SK-N-SH (cell line): ENCODE measurements around the gene SPINK4. TPM values are rescaled to one million over a fixed set of nuclear protein-coding genes. Genes with fewer than 3 reads are reported as not detected.

Experiments
- CTCF ChIA-PET: fragments of 300-600, 350-600 bp; formaldehyde crosslinking; extraction: SDS; loops from one replicate; lab custom pipeline; 2021; lab: Yijun Ruan, JAX
- POLR2A ChIA-PET: fragments of 350-600 bp; sonication (Branson Sonifier 250); formaldehyde crosslinking; extraction: SDS; loops from one replicate; lab custom pipeline; 2020; ENCODE audit warnings: antibody characterized with exemption, inconsistent platforms; lab: Yijun Ruan, JAX
- DNase-seq: peaks from one replicate; pipeline ENCODE4 v3.0.0; 2012
- H2AFZ ChIP-seq: fragments of 200-600 bp; sonication (generic); 2 replicates; pipeline ENCODE4 v1.8.1; 2016; ENCODE audit warnings: antibody characterized with exemption, mild to moderate bottlenecking, low read depth
- H3F3A ChIP-seq: fragments of 200-600 bp; sonication (generic); replicated peaks from 2 replicates; pipeline ENCODE3; 2016; ENCODE audit warnings: antibody characterized with exemption, mild to moderate bottlenecking; ENCODE audit not compliant: insufficient read depth
- H3K27ac ChIP-seq, 2 experiments: fragments of 200-500 bp in 1 of 2; fragments of 200-600 bp in 1 of 2; sonication (Bioruptor generic) in 1 of 2; sonication (generic), shearing (Covaris generic) in 1 of 2; 2 replicates each; pipeline versions ENCODE4 v1.5.1 to v1.6.1; 2014 to 2016; ENCODE audit warnings: low read depth in 2 of 2, inconsistent platforms in 1 of 2, low read length in 1 of 2, mild to moderate bottlenecking in 1 of 2, mixed read lengths in 1 of 2
- H3K27me3 ChIP-seq: fragments of 200-600 bp; sonication (generic), shearing (Covaris generic); 2 replicates; pipeline ENCODE4 v1.6.1; 2016; ENCODE audit warnings: mixed run types; ENCODE audit not compliant: insufficient read depth
- H3K36me3 ChIP-seq, 2 experiments: fragments of 200-500 bp in 1 of 2; fragments of 200-600 bp in 1 of 2; sonication (Bioruptor generic) in 1 of 2; sonication (generic) in 1 of 2; replicated peaks in 1 of 2; 2 replicates each; pipeline versions ENCODE3 to v1.5.1; 2014 to 2016; ENCODE audit warnings: low read length in 1 of 2, mild to moderate bottlenecking in 1 of 2; ENCODE audit not compliant: insufficient read depth in 2 of 2, control insufficient read depth in 1 of 2
- H3K4me1 ChIP-seq, 2 experiments: fragments of 200-500 bp in 1 of 2; fragments of 200-600 bp in 1 of 2; sonication (Bioruptor generic) in 1 of 2; sonication (generic), shearing (Covaris generic) in 1 of 2; 2 replicates each; pipeline versions ENCODE4 v1.5.1 to v1.6.1; 2014 to 2016; ENCODE audit warnings: low read depth in 1 of 2, low read length in 1 of 2, mixed run types in 1 of 2; ENCODE audit not compliant: insufficient read depth in 2 of 2, control insufficient read depth in 1 of 2
- H3K4me2 ChIP-seq: fragments of 200-600 bp; sonication (generic), shearing (Covaris generic); 2 replicates; pipeline ENCODE4 v1.6.1; 2017; ENCODE audit warnings: mixed run types
- H3K4me3 ChIP-seq, 2 experiments: fragments of 200-500 bp in 1 of 2; fragments of 200-600 bp in 1 of 2; sonication (Bioruptor generic) in 1 of 2; sonication (generic), shearing (Covaris generic) in 1 of 2; 2 replicates each; pipeline versions ENCODE4 v1.5.1 to v1.8.1; 2014 to 2016; ENCODE audit warnings: low read depth in 2 of 2, inconsistent platforms in 1 of 2, low read length in 1 of 2, mild to moderate bottlenecking in 1 of 2, mixed read lengths in 1 of 2, moderate library complexity in 1 of 2
- H3K79me2 ChIP-seq: fragments of 200-600 bp; sonication (generic); 2 replicates; pipeline ENCODE4 v1.8.1; 2017; ENCODE audit warnings: mild to moderate bottlenecking; ENCODE audit not compliant: insufficient read depth
- H3K9ac ChIP-seq: fragments of 200-600 bp; sonication (generic); 2 replicates; pipeline ENCODE4 v1.6.1; 2017; ENCODE audit warnings: mixed run types
- H3K9me2 ChIP-seq: fragments of 200-600 bp; sonication (generic); 2 replicates; pipeline ENCODE4 v1.6.1; 2017; ENCODE audit warnings: mixed run types
- H3K9me3 ChIP-seq: fragments of 200-600 bp; sonication (generic); 2 replicates; pipeline ENCODE4 v1.6.1; 2017; ENCODE audit warnings: mixed run types, mild to moderate bottlenecking, moderate library complexity
- H4K20me1 ChIP-seq: fragments of 200-600 bp; sonication (generic); 2 replicates; pipeline ENCODE4 v1.6.1; 2017; ENCODE audit warnings: mild to moderate bottlenecking, mixed run types; ENCODE audit not compliant: insufficient read depth
- ELF1 ChIP-seq: IDR thresholded peaks from 2 replicates; pipeline ENCODE4 v1.4.0; 2012
- EZH2phosphoT487 ChIP-seq: fragments of 200-600 bp; sonication (generic); IDR thresholded peaks from 2 replicates; pipeline ENCODE4 v1.6.1; 2017; ENCODE audit warnings: low read depth, mixed run types, mild to moderate bottlenecking, antibody characterized with exemption, moderate library complexity, borderline replicate concordance
- FOXJ3 ChIP-seq: sonication (generic); formaldehyde crosslinking; IDR thresholded peaks from 2 replicates; pipeline ENCODE4 v1.5.1; 2020; ENCODE audit warnings: mild to moderate bottlenecking, missing genetic modification reagents
- GATA2 ChIP-seq: sonication (generic); formaldehyde crosslinking; IDR thresholded peaks from 2 replicates; pipeline ENCODE4 v1.5.0; 2020; ENCODE audit warnings: mild to moderate bottlenecking, missing genetic modification reagents
- JUND ChIP-seq: IDR thresholded peaks from 2 replicates; pipeline ENCODE4 v1.4.0; 2012
- MEF2A ChIP-seq: IDR thresholded peaks from 2 replicates; pipeline ENCODE4 v1.4.0; 2012; ENCODE audit warnings: low read depth, borderline replicate concordance
- MXI1 ChIP-seq: IDR thresholded peaks from 2 replicates; pipeline ENCODE4 v1.6.1; 2012; ENCODE audit warnings: mild to moderate bottlenecking, low read depth, low read length, improper control_type of control experiment
- NFIC ChIP-seq: IDR thresholded peaks from 2 replicates; pipeline ENCODE4 v1.4.0; 2012; ENCODE audit warnings: borderline replicate concordance
- NRF1 ChIP-seq: IDR thresholded peaks from 2 replicates; pipeline ENCODE4 v1.6.1; 2012; ENCODE audit warnings: low read depth, mild to moderate bottlenecking, low read length
- RAD21 ChIP-seq: IDR thresholded peaks from 2 replicates; pipeline ENCODE4 v1.6.1; 2012; ENCODE audit warnings: mild to moderate bottlenecking, low read length
- RCOR1 ChIP-seq: fragments of 150-350 bp; IDR thresholded peaks from 2 replicates; pipeline ENCODE4 v1.6.1; 2017; ENCODE audit warnings: antibody characterized with exemption, low read length
- RFX5 ChIP-seq: IDR thresholded peaks from 2 replicates; pipeline ENCODE4 v1.6.1; 2012; ENCODE audit warnings: mild to moderate bottlenecking, improper control_type of control experiment, low read length
- SMC3 ChIP-seq: IDR thresholded peaks from 2 replicates; pipeline ENCODE4 v1.6.1; 2012; ENCODE audit warnings: low read depth, low read length, improper control_type of control experiment
- WGBS: methylation state at CpG from one replicate; pipeline ENCODE4 v1.1.6; 2017; ENCODE audit warnings: low lambda C conversion rate; 5-methylcytosine and 5-hydroxymethylcytosine counted together
- polyA plus RNA-seq, 3 experiments: library from polyadenylated mRNA; depleted of rRNA; stranded (reverse); fragments of >200 nt; gene quantifications; 2 replicates each; pipeline ENCODE4 v1.2.3, GENCODE V29; 2012
- TF ChIP-seq, protein P1 (sequence below): fragments of 150-350 bp; IDR thresholded peaks from 2 replicates; pipeline ENCODE4 v1.6.1; 2016; ENCODE audit warnings: mild to moderate bottlenecking, low read depth, low read length
- TF ChIP-seq, protein P2 (sequence below): IDR thresholded peaks from 2 replicates; pipeline ENCODE4; 2012
- TF ChIP-seq, protein P3 (sequence below): IDR thresholded peaks from 2 replicates; pipeline ENCODE4 v1.6.1; 2012; ENCODE audit warnings: mild to moderate bottlenecking, low read depth, low read length, moderate library complexity
- TF ChIP-seq, protein P4 (sequence below): fragments of 200-600 bp; sonication (generic); IDR thresholded peaks from 2 replicates; pipeline ENCODE4 v1.6.1; 2017; ENCODE audit warnings: antibody characterized with exemption, mild to moderate bottlenecking, moderate library complexity
- TF ChIP-seq, protein P5 (sequence below): IDR thresholded peaks from 2 replicates; pipeline ENCODE4 v1.4.0; 2012; ENCODE audit warnings: low read depth, borderline replicate concordance

SPINK4 gene
- polyA plus RNA-seq, 1 of the 3 experiments (the other 2 are of a cell fraction): not detected

DNA sequence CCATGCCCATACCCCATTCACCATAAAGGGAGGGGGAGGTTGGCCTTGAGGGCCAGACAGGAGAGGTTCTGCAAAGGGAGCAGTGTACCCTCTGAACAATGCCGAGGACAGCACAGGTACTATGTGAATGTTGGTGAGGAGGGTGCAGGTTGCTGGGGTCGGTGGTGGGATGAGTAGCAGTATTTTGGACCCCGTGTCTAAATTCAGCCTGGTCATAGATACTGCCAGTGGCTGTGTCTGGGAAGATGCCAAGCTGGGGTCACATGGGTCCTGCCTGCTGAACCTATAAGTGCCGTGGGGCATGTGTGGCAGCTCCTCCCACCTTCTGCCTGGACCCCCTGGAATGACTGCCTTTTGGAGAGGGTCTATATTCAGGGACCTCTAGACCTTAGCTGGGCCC lies 11.4 kb upstream of the SPINK4 start (continued):
- TF ChIP-seq, protein P1, sequence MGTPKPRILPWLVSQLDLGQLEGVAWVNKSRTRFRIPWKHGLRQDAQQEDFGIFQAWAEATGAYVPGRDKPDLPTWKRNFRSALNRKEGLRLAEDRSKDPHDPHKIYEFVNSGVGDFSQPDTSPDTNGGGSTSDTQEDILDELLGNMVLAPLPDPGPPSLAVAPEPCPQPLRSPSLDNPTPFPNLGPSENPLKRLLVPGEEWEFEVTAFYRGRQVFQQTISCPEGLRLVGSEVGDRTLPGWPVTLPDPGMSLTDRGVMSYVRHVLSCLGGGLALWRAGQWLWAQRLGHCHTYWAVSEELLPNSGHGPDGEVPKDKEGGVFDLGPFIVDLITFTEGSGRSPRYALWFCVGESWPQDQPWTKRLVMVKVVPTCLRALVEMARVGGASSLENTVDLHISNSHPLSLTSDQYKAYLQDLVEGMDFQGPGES: no peak
- TF ChIP-seq JUND (no peak), MXI1 (no peak), NFIC (no peak), MEF2A (no peak)
- TF ChIP-seq, protein P2, sequence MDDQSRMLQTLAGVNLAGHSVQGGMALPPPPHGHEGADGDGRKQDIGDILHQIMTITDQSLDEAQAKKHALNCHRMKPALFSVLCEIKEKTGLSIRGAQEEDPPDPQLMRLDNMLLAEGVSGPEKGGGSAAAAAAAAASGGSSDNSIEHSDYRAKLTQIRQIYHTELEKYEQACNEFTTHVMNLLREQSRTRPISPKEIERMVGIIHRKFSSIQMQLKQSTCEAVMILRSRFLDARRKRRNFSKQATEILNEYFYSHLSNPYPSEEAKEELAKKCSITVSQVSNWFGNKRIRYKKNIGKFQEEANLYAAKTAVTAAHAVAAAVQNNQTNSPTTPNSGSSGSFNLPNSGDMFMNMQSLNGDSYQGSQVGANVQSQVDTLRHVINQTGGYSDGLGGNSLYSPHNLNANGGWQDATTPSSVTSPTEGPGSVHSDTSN: no peak
- TF ChIP-seq, all 33 proteins: peak for 0

DNA sequence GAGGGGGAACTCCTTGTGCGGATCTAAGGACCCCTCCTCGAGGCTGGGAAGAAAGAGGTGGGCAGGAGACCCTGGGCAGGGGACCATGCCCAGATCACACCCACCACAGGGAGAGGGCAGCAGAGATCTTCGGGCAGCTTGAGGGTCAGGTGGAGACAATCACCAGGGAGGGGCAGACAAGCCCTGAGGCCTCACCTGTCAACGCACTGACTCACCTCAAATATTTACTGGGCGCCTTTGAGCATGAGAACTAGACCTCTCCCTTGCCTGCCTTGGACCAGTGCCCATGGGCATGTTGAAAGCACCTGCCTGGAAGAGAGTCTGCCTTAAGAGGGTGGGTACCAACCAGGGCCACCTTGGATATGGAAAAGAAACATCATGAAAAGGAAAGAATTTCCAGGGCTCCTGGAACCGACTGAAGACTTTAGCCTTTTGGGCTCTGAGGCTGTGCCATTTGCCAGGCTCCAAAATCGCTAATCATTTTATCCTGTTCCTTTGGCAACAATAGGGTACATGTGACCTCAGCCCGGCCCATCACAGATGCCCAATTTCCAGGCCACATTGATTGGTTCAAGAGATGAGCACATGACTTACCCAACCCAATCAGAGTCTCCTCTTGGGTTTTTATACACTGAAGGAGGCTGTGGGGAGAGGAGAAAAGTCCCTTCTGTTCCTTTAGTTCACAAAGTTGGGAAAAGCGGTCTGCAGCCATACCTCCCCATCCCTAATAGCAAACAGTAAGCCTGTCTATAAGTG lies 10.4 kb upstream of the SPINK4 start:
- Histone ChIP-seq H3K79me2 (no peaks in the 10 kb centered on the region), H3K36me3 (no peaks in the 10 kb centered on the region), H4K20me1 (no peaks in the 10 kb centered on the region), H3F3A (no peaks in the 10 kb centered on the region), H3K4me3 (no peak overlapping the region), H3K9me2 (no peaks in the 10 kb centered on the region), H3K27me3 (no peaks in the 10 kb centered on the region), H3K9ac (no peak overlapping the region), H3K4me1 (peaks cover 6 to 7% of the 10 kb centered on the region in 2 experiments; a peak in 2 of 4 replicates), H3K4me2 (no peak overlapping the region), H3K27ac (no peak overlapping the region), H2AFZ (no peak overlapping the region), H3K9me3 (no peaks in the 10 kb centered on the region)
- POLR2A ChIA-PET: no interaction called here
- TF ChIP-seq FOXJ3 (CRISPR knock-in tag) (no peak), EZH2phosphoT487 (no peak), RCOR1 (no peak), RAD21 (peak; percentile 39; the same call in 1 of the 2 replicates), NRF1 (no peak), RFX5 (no peak), GATA2 (CRISPR knock-in tag) (no peak), MXI1 (no peak), ELF1 (no peak), SMC3 (no peak)
- TF ChIP-seq, protein P3, sequence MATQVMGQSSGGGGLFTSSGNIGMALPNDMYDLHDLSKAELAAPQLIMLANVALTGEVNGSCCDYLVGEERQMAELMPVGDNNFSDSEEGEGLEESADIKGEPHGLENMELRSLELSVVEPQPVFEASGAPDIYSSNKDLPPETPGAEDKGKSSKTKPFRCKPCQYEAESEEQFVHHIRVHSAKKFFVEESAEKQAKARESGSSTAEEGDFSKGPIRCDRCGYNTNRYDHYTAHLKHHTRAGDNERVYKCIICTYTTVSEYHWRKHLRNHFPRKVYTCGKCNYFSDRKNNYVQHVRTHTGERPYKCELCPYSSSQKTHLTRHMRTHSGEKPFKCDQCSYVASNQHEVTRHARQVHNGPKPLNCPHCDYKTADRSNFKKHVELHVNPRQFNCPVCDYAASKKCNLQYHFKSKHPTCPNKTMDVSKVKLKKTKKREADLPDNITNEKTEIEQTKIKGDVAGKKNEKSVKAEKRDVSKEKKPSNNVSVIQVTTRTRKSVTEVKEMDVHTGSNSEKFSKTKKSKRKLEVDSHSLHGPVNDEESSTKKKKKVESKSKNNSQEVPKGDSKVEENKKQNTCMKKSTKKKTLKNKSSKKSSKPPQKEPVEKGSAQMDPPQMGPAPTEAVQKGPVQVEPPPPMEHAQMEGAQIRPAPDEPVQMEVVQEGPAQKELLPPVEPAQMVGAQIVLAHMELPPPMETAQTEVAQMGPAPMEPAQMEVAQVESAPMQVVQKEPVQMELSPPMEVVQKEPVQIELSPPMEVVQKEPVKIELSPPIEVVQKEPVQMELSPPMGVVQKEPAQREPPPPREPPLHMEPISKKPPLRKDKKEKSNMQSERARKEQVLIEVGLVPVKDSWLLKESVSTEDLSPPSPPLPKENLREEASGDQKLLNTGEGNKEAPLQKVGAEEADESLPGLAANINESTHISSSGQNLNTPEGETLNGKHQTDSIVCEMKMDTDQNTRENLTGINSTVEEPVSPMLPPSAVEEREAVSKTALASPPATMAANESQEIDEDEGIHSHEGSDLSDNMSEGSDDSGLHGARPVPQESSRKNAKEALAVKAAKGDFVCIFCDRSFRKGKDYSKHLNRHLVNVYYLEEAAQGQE: no peak
- TF ChIP-seq, protein P4, sequence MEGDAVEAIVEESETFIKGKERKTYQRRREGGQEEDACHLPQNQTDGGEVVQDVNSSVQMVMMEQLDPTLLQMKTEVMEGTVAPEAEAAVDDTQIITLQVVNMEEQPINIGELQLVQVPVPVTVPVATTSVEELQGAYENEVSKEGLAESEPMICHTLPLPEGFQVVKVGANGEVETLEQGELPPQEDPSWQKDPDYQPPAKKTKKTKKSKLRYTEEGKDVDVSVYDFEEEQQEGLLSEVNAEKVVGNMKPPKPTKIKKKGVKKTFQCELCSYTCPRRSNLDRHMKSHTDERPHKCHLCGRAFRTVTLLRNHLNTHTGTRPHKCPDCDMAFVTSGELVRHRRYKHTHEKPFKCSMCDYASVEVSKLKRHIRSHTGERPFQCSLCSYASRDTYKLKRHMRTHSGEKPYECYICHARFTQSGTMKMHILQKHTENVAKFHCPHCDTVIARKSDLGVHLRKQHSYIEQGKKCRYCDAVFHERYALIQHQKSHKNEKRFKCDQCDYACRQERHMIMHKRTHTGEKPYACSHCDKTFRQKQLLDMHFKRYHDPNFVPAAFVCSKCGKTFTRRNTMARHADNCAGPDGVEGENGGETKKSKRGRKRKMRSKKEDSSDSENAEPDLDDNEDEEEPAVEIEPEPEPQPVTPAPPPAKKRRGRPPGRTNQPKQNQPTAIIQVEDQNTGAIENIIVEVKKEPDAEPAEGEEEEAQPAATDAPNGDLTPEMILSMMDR: peak; percentile 16; the same call in 1 of the 2 replicates
- TF ChIP-seq, protein P5, sequence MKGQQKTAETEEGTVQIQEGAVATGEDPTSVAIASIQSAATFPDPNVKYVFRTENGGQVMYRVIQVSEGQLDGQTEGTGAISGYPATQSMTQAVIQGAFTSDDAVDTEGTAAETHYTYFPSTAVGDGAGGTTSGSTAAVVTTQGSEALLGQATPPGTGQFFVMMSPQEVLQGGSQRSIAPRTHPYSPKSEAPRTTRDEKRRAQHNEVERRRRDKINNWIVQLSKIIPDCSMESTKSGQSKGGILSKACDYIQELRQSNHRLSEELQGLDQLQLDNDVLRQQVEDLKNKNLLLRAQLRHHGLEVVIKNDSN: no peak
- no peak for DNase-seq
- WGBS: 65% methylated on average over 8 of the region's 9 CpGs
- CTCF ChIA-PET: interaction anchor here (0.9 to 4.3 kb wide), 3 partner anchors 11 to 148 kb away, joined by 4 to 57 read pairs (median 4); partner anchors contain the start of gene SPINK4
